Body of pancreas (tissue), 4 donors: ENCODE results near the gene MICAL1.

Experiments used
- CTCF ChIP-seq, 7 experiments: fragments of 450-650 bp in 4 of 7; fragments of 200-600 bp in 3 of 7; sonication (generic) in 3 of 7; IDR thresholded peaks; one replicate each; pipeline ENCODE4 v1.5.1; 2016 to 2019; ENCODE audit warnings: antibody characterized with exemption in 7 of 7
- POLR2A ChIP-seq, 3 donors: fragments of 450-650 bp; IDR thresholded peaks; one replicate each; pipeline ENCODE4 v1.6.1; 2016; ENCODE audit warnings: antibody characterized with exemption in 3 of 3, mild to moderate bottlenecking in 2 of 3

GRCh38 chr6:109455437-109456110 lies at the start of gene MICAL1:
- TF ChIP-seq CTCF (IDR thresholded peaks at IDR 0.05) = peak; percentile 22 to 46 (median 34)
- peak in 2 of 3 donors; percentile 45 to 48 for TF ChIP-seq POLR2A (IDR thresholded peaks at IDR 0.05)
